ENCODE data around the gene ANKRD49.

The ANKRD49 gene

DNA sequence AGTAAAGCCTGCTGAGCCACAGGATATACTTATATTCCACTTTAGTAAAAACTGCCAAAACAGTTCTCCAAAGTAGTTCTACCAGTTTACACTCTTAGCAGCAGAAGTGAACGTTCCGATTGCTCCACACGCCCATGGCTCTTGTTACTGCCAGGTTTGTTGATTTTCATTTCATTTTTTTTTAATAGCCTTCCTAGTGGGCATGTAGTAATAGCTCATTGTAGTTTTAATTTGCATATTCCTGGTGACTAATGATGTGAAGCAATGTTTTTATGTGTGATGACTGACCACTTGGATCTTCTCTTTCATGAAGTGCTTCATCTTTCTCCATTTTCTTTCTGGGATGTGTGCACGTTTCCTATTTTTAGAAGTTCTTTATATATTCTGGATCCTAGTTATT lies 13.7 kb downstream of the ANKRD49 start:
- DNase-seq (ENCODE audit: low spot score): no peak

- peak; percentile 72 for DNase-seq (ENCODE audit: low spot score)
Observed at GRCh38 chr11:94511932-94512781, 18.4 kb downstream of the ANKRD49 start, which contains the start of gene C11orf97. TSS of gene C11orf97 (plus strand) at chr11:94512461. CDS start at chr11:94512529, 68 bp downstream.

DNA sequence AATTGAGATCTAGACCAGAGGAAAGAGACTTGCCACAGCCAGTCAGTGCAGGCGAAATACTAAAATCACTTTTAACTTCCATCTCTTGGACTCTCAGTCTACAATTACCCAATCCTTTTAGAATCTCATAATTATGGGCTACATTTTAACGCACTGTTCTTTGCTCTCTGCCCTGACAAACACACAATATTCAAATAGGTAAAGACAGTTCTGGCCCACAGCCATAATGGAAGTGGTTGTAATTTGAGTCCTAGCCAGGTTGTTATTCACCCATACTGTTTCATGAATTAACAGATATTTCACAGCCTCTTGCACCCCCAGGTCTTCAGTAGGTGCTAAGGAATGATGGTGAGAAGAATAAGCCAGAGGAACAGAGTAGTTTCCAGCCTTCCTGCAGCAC lies 19.3 kb downstream of the ANKRD49 start:
- DNase-seq (ENCODE audit: low spot score): no peak

DNA sequence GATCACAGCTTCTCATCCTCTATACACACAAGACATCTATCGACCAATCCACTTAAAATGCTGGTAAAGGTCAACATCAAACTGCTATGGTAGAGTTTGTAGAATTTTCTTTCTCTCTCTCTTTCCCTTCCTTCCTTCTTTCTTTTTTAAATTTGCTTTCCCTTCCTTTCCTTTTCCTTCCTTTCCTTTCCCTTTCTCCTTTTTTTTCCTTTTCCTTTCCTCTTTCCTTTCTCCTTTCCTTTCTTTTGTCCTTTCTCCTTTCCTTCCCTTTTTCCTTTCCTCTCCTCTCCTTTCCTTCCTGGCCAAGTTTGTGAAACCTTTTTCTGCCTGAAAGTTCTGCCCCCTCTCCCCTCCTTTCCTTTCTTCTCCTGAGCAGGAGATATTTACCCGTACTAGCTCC lies 21.6 kb downstream of the ANKRD49 start:
- no peak for DNase-seq (ENCODE audit: low spot score)

GRCh38 chr11:94516725-94517124 lies 22.9 kb downstream of the ANKRD49 start:
- DNase-seq (ENCODE audit: low spot score): no peak

DNA sequence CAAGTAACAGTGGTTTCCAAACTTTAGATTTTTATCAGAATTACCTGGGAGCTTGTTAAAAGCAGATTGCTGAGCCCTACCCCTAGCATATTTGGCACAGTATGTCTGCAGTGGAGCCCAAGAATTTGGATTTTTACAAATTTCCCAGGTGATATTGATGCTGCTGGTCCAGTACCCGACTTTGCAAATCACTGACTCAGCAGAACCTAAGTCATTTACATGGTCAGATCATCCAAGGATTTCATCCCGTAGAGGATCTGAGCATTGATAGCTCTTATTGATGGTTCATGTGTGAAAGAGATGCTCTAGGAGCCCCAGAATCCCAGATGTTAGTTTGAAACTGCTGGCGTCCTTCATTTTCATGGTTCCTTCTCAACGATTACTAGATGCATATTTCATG lies 24.5 kb downstream of the ANKRD49 start:
- DNase-seq (ENCODE audit: low spot score): no peak

GRCh38 chr11:94519478-94520084 lies 25.8 kb downstream of the ANKRD49 start:
- DNase-seq (ENCODE audit: low spot score): no peak

DNA sequence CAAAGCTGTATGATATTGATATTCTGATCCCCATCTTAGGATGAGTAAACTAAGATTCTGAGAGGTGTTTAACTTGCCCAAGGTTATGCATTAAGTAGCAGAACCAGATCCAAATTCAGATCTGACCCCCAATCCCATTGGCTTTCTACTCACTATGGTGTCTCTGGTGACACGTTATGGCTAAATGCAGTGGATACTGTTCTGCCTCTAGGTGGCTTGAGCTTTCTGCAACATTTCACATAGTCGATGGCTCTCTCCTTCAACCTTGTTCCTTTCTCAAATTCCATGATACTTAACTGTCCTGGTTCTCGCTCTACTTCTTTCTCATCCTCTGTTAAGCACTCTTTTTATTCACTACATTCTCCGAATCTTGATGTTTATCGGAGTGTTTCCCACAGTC lies 27.9 kb downstream of the ANKRD49 start:
- DNase-seq (ENCODE audit: low spot score): no peak

GRCh38 chr11:94524341-94524740 lies 30.6 kb downstream of the ANKRD49 start:
- DNase-seq (ENCODE audit: low spot score): no peak

GRCh38 chr11:94525546-94526324 lies 32.0 kb downstream of the ANKRD49 start:
- DNase-seq (ENCODE audit: low spot score): no peak

DNA sequence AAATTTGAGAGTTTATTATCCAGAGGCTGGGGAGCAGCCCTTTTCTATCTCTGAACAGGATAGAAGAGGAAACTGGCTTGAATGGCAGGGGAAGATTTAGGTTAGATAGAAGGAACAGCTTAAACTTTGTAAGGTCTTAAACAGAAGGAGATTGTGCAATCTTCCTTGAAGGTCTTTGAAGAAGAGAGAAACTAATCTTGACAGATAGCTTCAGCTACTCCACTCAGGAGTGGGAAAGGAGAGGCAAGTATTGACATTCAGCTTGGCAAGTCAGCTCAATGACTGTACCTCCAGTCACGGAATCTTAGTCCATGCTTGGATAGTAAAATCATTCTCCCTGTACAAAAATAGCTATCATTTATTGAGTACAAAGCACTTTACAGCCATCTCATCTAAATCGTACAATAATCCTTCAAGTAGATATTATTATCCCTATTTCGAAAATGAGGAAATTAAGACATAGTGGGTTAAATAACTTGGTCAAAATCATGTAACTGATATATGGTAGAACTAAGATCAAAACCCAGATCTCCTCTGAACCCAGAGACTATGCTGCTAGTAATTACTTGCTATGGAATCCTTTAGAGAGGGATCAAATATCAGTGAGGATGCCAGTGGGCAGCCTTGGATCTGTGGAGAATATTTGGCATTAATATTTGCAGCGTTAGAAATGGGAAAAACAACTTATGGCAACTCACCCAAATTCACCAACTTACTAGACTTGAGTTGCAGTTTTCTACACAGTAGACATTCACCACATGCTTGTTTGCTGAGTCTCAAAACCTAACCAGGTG lies 33.1 kb downstream of the ANKRD49 start:
- no peak for DNase-seq (ENCODE audit: low spot score)

DNA sequence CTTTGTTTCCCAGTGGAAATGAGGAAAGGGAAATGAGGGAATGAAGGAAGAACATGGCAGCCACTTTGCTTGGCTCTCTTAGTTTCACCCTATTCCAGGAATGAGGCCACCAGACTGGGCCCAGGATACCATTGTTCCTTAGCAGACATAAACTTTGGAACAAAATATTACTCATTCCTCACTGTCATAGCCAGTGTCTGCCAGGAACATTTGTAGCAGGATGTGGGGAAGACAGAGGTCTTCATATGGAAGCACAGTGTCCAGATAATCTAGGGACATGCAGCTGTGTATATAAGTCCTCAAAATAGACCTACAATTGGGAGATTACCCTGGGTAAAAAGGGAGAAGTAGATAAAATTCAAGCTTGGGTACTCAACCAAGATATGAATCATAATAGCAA lies 34.8 kb downstream of the ANKRD49 start:
- DNase-seq (ENCODE audit: low spot score): no peak

DNA sequence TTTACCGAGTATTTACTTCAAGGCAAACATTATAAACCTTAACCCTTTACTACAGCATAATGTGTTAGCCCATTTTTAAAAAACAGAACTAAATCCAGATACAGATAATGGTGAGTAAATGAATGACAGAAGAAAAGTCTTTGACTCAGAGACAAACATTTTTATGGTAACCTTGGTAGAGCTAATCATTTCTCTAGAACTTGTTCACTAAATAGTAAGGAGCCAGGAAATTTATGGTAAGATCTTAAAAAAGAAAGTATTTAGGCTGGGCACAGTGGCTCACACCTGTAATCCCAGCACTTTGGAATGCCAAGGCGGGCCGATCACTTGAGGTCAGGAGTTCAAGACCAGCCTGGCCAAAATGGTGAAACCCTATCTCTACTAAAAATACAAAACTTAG lies 38.4 kb downstream of the ANKRD49 start:
- no peak for DNase-seq (ENCODE audit: low spot score)

DNA sequence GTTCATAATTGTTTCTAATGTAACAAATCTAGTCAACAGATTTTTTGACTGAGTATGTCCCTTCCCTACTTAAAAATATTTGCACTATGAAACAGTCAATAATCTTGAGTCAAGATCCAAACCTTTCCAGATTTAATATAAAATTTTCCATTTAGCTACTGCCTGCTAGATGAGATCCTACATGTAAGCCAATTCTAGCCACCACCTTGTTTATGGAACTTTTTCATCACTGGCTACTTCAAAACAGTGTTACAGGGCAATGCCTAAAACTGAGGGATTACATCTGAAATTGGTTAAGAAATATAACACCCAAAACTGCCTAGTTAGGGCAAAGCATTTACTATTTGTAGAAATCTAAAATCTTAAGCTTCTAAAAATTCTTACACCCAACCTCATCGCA lies 39.4 kb downstream of the ANKRD49 start:
- no peak for DNase-seq (ENCODE audit: low spot score)

DNA sequence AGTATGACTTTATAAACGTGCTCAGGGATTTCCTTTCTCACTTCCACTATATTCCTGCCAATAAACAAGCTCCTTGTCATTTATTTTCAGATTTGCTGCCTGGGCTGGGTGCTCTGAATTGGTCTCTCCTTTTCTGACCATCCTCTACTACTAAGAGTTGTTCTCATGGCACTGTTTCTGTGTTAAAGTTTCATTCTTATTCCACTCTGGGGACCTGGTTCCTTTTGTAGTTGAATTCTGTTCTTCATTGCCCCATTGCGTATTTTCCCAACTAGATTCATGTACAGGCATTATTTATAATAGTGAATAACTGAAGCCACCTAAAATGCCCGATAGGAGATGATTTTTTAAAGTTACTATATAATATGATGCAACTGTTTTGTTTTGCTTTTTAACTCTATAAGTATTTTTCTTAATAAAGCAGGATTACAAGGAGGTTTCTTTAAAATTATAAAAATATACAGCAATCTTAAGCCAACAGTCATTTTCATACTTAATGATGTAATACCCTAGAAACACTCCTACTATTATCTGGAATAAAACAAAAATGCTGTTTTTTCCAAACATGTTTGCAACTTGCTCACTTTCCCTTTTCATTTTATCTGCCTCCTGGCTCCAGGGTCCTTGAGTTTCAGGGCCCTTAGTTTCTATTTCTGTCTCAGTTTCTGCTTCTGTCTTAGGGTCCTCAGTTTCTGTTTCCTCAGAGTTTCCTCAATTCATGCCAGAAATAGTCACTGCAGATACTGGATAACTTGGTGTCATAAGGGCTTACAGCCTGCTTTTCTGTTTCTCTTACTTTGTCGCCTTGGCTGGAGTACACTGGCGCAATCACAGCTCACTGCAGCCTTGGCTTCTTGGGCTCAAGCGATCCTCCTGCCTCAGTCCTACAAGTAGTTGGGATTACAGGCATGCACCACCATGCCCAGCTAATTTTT lies 40.2 kb downstream of the ANKRD49 start:
- DNase-seq (ENCODE audit: low spot score): no peak

GRCh38 chr11:94536386-94536785 lies 42.6 kb downstream of the ANKRD49 start:
- DNase-seq (ENCODE audit: low spot score): no peak

DNA sequence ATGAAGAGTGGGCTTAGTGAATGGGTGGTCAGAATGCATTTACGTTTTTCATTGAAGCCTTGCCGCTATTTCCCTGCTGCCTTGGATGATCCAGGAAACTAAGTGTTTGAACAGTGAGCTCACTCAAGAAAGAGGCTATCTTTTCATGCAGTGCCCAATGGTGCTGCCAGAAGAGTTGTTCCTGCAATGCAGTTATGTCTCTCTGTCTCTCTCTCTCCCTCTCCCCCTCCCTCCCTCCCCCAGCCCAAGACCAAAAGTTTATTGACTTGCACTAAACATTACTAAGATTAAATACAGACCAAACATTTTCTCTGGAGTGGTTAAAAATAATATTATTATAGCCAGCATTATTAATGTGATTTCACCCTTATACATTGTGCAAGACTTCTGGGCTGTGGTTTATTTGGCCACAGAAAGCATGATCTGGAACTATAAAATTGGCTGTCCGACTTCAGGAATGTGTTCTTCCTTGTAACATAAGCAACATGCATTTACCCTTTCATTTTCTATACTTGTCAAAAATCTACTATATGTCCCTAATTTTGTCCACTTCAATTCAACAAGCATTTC lies 43.3 kb downstream of the ANKRD49 start:
- no peak for DNase-seq (ENCODE audit: low spot score)

- no peak for DNase-seq (ENCODE audit: low spot score)
Observed at GRCh38 chr11:94539420-94539819, 45.6 kb downstream of the ANKRD49 start.

DNA sequence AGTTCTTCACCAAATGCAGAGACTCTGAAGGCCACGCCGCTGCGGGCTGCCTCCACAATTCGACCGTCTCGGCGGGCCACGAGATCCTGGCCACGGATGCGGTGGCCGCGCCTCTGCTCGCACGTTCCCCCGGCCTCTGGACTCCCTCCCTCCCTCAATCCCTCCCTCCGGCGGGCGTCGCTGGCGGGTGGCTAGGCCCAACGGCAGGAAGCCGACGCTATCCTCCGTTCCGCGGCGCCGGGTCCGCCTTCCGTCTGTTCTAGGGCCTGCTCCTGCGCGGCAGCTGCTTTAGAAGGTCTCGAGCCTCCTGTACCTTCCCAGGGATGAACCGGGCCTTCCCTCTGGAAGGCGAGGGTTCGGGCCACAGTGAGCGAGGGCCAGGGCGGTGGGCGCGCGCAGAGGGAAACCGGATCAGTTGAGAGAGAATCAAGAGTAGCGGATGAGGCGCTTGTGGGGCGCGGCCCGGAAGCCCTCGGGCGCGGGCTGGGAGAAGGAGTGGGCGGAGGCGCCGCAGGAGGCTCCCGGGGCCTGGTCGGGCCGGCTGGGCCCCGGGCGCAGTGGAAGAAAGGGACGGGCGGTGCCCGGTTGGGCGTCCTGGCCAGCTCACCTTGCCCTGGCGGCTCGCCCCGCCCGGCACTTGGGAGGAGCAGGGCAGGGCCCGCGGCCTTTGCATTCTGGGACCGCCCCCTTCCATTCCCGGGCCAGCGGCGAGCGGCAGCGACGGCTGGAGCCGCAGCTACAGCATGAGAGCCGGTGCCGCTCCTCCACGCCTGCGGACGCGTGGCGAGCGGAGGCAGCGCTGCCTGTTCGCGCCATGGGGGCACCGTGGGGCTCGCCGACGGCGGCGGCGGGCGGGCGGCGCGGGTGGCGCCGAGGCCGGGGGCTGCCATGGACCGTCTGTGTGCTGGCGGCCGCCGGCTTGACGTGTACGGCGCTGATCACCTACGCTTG lies 50.2 kb downstream of the ANKRD49 start, which contains the start of gene FUT4:
FUT4 (plus strand) TSS at position 227 of the 951 bp plus-strand sequence; CDS start at position 440, 213 bp downstream.
- DNase-seq (ENCODE audit: low spot score): peak; percentile 93

Measured in left forelimb (tissue), 1 donor.